Measurements from ENCODE around the gene CEP112. TPM values are rescaled to one million over a fixed set of nuclear protein-coding genes. Genes with fewer than 3 reads are reported as not detected.

Gene CEP112
- total and polyA plus RNA-seq, 2 donors: 4.6 to 8.5 TPM

GRCh38 chr17:65977041-65977440 is 214.9 kb downstream of the CEP112 start:
- 87% methylated on average over 10 of the region's 10 CpGs for WGBS
- Histone ChIP-seq H3K4me1 (ENCODE audit: control insufficient read depth in 2 of 2, insufficient read depth in 2 of 2, low read length in 2 of 2) (no peaks in the 10 kb centered on the region), H3K4me3 (ENCODE audit: low read length in 2 of 2) (no peak overlapping the region), H3K27ac (ENCODE audit: low read depth in 1 of 2, low read length in 1 of 2) (no peak overlapping the region), H3K36me3 (ENCODE audit: control insufficient read depth in 2 of 2, insufficient read depth in 2 of 2, low read length in 1 of 2) (no peaks in the 10 kb centered on the region), H3K27me3 (ENCODE audit: control insufficient read depth in 2 of 2, insufficient read depth in 1 of 2, low read length in 1 of 2) (no peaks in the 10 kb centered on the region), H3K9me3 (ENCODE audit: control insufficient read depth in 2 of 2, insufficient read depth in 1 of 2, low read length in 1 of 2) (no peaks in the 10 kb centered on the region)
- no peak for DNase-seq (ENCODE audit: low read depth in 6 of 9, low spot score in 9 of 9)

GRCh38 chr17:65975878-65976277 is 216.1 kb downstream of the CEP112 start:
- Histone ChIP-seq H3K36me3 (ENCODE audit: control insufficient read depth in 2 of 2, insufficient read depth in 2 of 2, low read length in 1 of 2) (no peaks in the 10 kb centered on the region), H3K27ac (ENCODE audit: low read depth in 1 of 2, low read length in 1 of 2) (no peak overlapping the region), H3K9me3 (ENCODE audit: control insufficient read depth in 2 of 2, insufficient read depth in 1 of 2, low read length in 1 of 2) (no peaks in the 10 kb centered on the region), H3K27me3 (ENCODE audit: control insufficient read depth in 2 of 2, insufficient read depth in 1 of 2, low read length in 1 of 2) (no peaks in the 10 kb centered on the region), H3K4me1 (ENCODE audit: control insufficient read depth in 2 of 2, insufficient read depth in 2 of 2, low read length in 2 of 2) (no peaks in the 10 kb centered on the region), H3K4me3 (ENCODE audit: low read length in 2 of 2) (no peak overlapping the region)
- 63% methylated on average over 9 of the region's 9 CpGs for WGBS
- no peak for DNase-seq (ENCODE audit: low read depth in 6 of 9, low spot score in 9 of 9)

DNA sequence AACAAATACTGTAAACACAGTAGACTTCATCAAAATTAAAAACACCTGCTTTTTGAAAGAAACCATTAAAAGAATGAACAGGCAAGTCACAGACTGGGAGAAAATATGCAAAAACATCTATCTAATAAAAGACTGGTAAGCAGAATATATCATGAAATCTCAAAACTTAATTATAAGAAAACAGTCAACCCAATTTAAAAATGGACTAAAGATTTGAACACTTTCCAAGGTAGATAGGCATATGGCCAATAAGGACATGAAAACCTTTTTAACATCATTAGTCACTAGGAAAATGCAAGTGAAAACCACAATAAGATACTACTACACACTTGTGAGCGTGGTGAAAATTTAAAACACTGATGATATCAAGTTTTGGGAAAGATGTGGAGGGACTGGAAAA is 218.7 kb downstream of the CEP112 start:
- 95% methylated on average over 1 of the region's 1 CpG for WGBS
- H3K9me3 ChIP-seq (ENCODE audit: control insufficient read depth in 2 of 2, insufficient read depth in 1 of 2, low read length in 1 of 2): no peaks in the 10 kb centered on the region
- DNase-seq (ENCODE audit: low read depth in 6 of 9, low spot score in 9 of 9): no peak
- no peaks in the 10 kb centered on the region for H3K36me3 ChIP-seq (ENCODE audit: control insufficient read depth in 2 of 2, insufficient read depth in 2 of 2, low read length in 1 of 2)
- H3K27me3 ChIP-seq (ENCODE audit: control insufficient read depth in 2 of 2, insufficient read depth in 1 of 2, low read length in 1 of 2): no peaks in the 10 kb centered on the region
- no peaks in the 10 kb centered on the region for H3K4me1 ChIP-seq (ENCODE audit: control insufficient read depth in 2 of 2, insufficient read depth in 2 of 2, low read length in 2 of 2)
- H3K4me3 ChIP-seq (ENCODE audit: low read length in 2 of 2): no peak overlapping the region
- H3K27ac ChIP-seq (ENCODE audit: low read depth in 1 of 2, low read length in 1 of 2): no peak overlapping the region

- 98% methylated on average over 2 of the region's 2 CpGs for WGBS
- no peaks in the 10 kb centered on the region for H3K36me3 ChIP-seq (ENCODE audit: control insufficient read depth in 2 of 2, insufficient read depth in 2 of 2, low read length in 1 of 2)
- no peak overlapping the region for H3K27ac ChIP-seq (ENCODE audit: low read depth in 1 of 2, low read length in 1 of 2)
- H3K4me1 ChIP-seq (ENCODE audit: control insufficient read depth in 2 of 2, insufficient read depth in 2 of 2, low read length in 2 of 2): no peaks in the 10 kb centered on the region
- no peak for DNase-seq (ENCODE audit: low read depth in 6 of 9, low spot score in 9 of 9)
- H3K9me3 ChIP-seq (ENCODE audit: control insufficient read depth in 2 of 2, insufficient read depth in 1 of 2, low read length in 1 of 2): no peaks in the 10 kb centered on the region
- H3K27me3 ChIP-seq (ENCODE audit: control insufficient read depth in 2 of 2, insufficient read depth in 1 of 2, low read length in 1 of 2): no peaks in the 10 kb centered on the region
- H3K4me3 ChIP-seq (ENCODE audit: low read length in 2 of 2): no peak overlapping the region
Observed at GRCh38 chr17:65967372-65967771, 224.6 kb downstream of the CEP112 start.

DNA sequence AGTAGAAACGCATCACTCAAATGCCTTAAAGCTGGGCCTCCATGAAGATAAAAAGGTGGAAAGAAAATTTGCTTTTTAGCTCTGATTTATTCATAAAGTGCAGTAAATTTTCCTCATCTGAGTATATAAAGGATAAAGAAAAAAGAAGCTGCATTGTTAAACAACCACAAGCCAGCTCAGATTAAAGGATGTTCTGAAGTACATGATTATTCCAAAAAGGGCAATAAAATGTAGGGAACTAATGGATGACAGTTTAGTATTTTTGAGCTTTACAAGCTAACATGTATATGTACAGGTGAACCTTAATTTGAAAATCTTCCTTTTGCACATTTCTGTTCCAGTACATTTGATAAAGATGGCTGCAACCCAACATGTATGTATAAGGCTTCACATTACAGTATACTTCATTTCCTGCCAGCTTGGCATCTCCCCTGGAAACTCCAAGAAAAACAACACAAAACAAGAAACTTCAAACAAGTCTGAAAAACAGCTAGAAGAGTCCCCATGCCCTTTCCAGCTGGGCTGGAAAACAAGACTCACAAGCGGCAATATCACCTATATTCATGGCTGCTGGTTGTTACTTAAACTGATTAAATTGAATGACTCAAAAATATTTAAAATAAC is 225.7 kb downstream of the CEP112 start:
- 95% methylated on average over 2 of the region's 2 CpGs for WGBS
- Histone ChIP-seq H3K36me3 (ENCODE audit: control insufficient read depth in 2 of 2, insufficient read depth in 2 of 2, low read length in 1 of 2) (no peaks in the 10 kb centered on the region), H3K27me3 (ENCODE audit: control insufficient read depth in 2 of 2, insufficient read depth in 1 of 2, low read length in 1 of 2) (no peaks in the 10 kb centered on the region), H3K9me3 (ENCODE audit: control insufficient read depth in 2 of 2, insufficient read depth in 1 of 2, low read length in 1 of 2) (no peaks in the 10 kb centered on the region), H3K4me3 (ENCODE audit: low read length in 2 of 2) (no peak overlapping the region), H3K4me1 (ENCODE audit: control insufficient read depth in 2 of 2, insufficient read depth in 2 of 2, low read length in 2 of 2) (no peaks in the 10 kb centered on the region), H3K27ac (ENCODE audit: low read depth in 1 of 2, low read length in 1 of 2) (no peak overlapping the region)
- DNase-seq (ENCODE audit: low read depth in 6 of 9, low spot score in 9 of 9): no peak

DNA sequence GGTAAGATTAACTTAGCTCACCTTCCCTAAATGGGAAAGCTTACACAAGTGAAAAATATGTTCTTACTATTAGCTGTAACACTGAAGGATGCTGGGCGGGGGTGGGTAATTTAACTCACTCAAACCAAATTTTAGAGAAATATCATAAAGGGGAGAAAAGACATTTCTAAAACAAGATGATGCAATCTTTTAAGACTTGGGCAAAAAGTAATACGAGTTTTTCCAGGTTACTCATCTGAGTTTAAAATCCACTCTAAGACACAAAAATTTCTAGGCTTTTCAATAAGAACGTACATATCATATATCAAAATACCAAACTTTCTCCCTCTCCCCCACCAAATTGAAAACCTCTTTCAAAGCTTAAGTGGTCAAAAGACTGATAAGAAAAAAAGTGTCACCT is 228.8 kb downstream of the CEP112 start:
- no peak for DNase-seq (ENCODE audit: low read depth in 6 of 9, low spot score in 9 of 9)
- no peaks in the 10 kb centered on the region for H3K27me3 ChIP-seq (ENCODE audit: control insufficient read depth in 2 of 2, insufficient read depth in 1 of 2, low read length in 1 of 2)
- no peak overlapping the region for H3K27ac ChIP-seq (ENCODE audit: low read depth in 1 of 2, low read length in 1 of 2)
- H3K4me1 ChIP-seq (ENCODE audit: control insufficient read depth in 2 of 2, insufficient read depth in 2 of 2, low read length in 2 of 2): no peaks in the 10 kb centered on the region
- peaks cover 2 to 17% of the 10 kb centered on the region in 2 donors for H3K9me3 ChIP-seq (ENCODE audit: control insufficient read depth in 2 of 2, insufficient read depth in 1 of 2, low read length in 1 of 2)
- 98% methylated on average over 3 of the region's 3 CpGs for WGBS
- peaks cover 0 to 3% of the 10 kb centered on the region in 2 donors for H3K36me3 ChIP-seq (ENCODE audit: control insufficient read depth in 2 of 2, insufficient read depth in 2 of 2, low read length in 1 of 2)
- H3K4me3 ChIP-seq (ENCODE audit: low read length in 2 of 2): no peak overlapping the region

- Histone ChIP-seq H3K36me3 (ENCODE audit: control insufficient read depth in 2 of 2, insufficient read depth in 2 of 2, low read length in 1 of 2) (peaks cover 0 to 3% of the 10 kb centered on the region in 2 donors), H3K27ac (ENCODE audit: low read depth in 1 of 2, low read length in 1 of 2) (no peak overlapping the region), H3K4me3 (ENCODE audit: low read length in 2 of 2) (no peak overlapping the region), H3K9me3 (ENCODE audit: control insufficient read depth in 2 of 2, insufficient read depth in 1 of 2, low read length in 1 of 2) (peaks cover 2 to 17% of the 10 kb centered on the region in 2 donors), H3K27me3 (ENCODE audit: control insufficient read depth in 2 of 2, insufficient read depth in 1 of 2, low read length in 1 of 2) (no peaks in the 10 kb centered on the region), H3K4me1 (ENCODE audit: control insufficient read depth in 2 of 2, insufficient read depth in 2 of 2, low read length in 2 of 2) (no peaks in the 10 kb centered on the region)
- WGBS: 98% methylated on average over 3 of the region's 3 CpGs
- DNase-seq (ENCODE audit: low read depth in 6 of 9, low spot score in 9 of 9): no peak
Observed at GRCh38 chr17:65959630-65960029, 232.3 kb downstream of the CEP112 start.

DNA sequence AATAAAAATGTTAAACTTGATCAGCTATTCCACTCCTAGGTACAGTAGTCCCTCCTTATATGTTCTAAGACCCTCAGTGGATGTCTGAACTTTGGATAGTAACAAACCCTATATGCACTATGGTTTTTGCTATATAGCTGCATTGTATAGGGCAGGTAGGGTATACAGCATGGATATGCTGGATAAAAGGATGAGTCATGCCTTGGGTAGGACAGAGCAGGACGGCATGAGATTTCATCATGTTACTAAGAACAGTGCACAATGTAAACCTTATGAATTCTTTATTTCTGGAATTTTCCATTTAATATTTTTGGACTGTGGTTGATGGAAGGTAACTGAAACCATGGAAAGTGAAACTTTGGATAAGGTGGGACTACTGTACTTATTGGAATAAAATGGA is 235.1 kb downstream of the CEP112 start:
- H3K4me1 ChIP-seq (ENCODE audit: control insufficient read depth in 2 of 2, insufficient read depth in 2 of 2, low read length in 2 of 2): no peaks in the 10 kb centered on the region
- H3K9me3 ChIP-seq (ENCODE audit: control insufficient read depth in 2 of 2, insufficient read depth in 1 of 2, low read length in 1 of 2): peaks cover 2 to 17% of the 10 kb centered on the region in 2 donors
- no peak for DNase-seq (ENCODE audit: low read depth in 6 of 9, low spot score in 9 of 9)
- 93% methylated on average over 1 of the region's 1 CpG for WGBS
- H3K36me3 ChIP-seq (ENCODE audit: control insufficient read depth in 2 of 2, insufficient read depth in 2 of 2, low read length in 1 of 2): peaks cover 0 to 3% of the 10 kb centered on the region in 2 donors
- H3K27ac ChIP-seq (ENCODE audit: low read depth in 1 of 2, low read length in 1 of 2): no peak overlapping the region
- no peaks in the 10 kb centered on the region for H3K27me3 ChIP-seq (ENCODE audit: control insufficient read depth in 2 of 2, insufficient read depth in 1 of 2, low read length in 1 of 2)
- H3K4me3 ChIP-seq (ENCODE audit: low read length in 2 of 2): no peak overlapping the region

- H3K4me3 ChIP-seq (ENCODE audit: low read length in 2 of 2): no peak overlapping the region
- no peaks in the 10 kb centered on the region for H3K4me1 ChIP-seq (ENCODE audit: control insufficient read depth in 2 of 2, insufficient read depth in 2 of 2, low read length in 2 of 2)
- no peaks in the 10 kb centered on the region for H3K27me3 ChIP-seq (ENCODE audit: control insufficient read depth in 2 of 2, insufficient read depth in 1 of 2, low read length in 1 of 2)
- no peak overlapping the region for H3K27ac ChIP-seq (ENCODE audit: low read depth in 1 of 2, low read length in 1 of 2)
- DNase-seq (ENCODE audit: low read depth in 6 of 9, low spot score in 9 of 9): no peak
- H3K9me3 ChIP-seq (ENCODE audit: control insufficient read depth in 2 of 2, insufficient read depth in 1 of 2, low read length in 1 of 2): peaks cover 2 to 10% of the 10 kb centered on the region in 2 donors
- 100% methylated on average over 2 of the region's 2 CpGs for WGBS
- H3K36me3 ChIP-seq (ENCODE audit: control insufficient read depth in 2 of 2, insufficient read depth in 2 of 2, low read length in 1 of 2): peaks cover 0 to 1% of the 10 kb centered on the region in 2 donors
Observed at GRCh38 chr17:65954148-65954449, 237.8 kb downstream of the CEP112 start.

Data from thymus (tissue), 11 donors.